Measurements from ENCODE around the gene KLHL6. TPM values are rescaled to one million over a fixed set of nuclear protein-coding genes. Genes with fewer than 3 reads are reported as not detected.

Gene KLHL6
- total and polyA plus RNA-seq, 2 of the 8 experiments (the other 6 are each of a cell fraction or from before 2014, with no cell fraction given), result 0.05 TPM; not detected in 1

GRCh38 chr3:183541235-183541655 lies 14.3 kb downstream of the KLHL6 start (continued):
- TF ChIP-seq CHD7 (IDR thresholded peaks at IDR 0.05; ENCODE audit: insufficient replicate concordance, low read length) (no peak), SP1 (IDR thresholded peaks at IDR 0.05; ENCODE audit: low read depth, low read length) (no peak), NANOG (IDR thresholded peaks at IDR 0.05; ENCODE audit: insufficient read depth, low read depth, low read length, poor library complexity, severe bottlenecking) (no peak), JUND (IDR thresholded peaks at IDR 0.05; ENCODE audit: low read length) (no peak), SP4 (IDR thresholded peaks at IDR 0.05; ENCODE audit: low read length) (no peak)
